Thyroid gland (tissue), 4 donors: ENCODE measurements around the gene GLP1R. TPM values are rescaled to one million over a fixed set of nuclear protein-coding genes. Genes with fewer than 3 reads are reported as not detected.

Experiments
- DNase-seq, 2 donors: peaks; one replicate each; pipeline ENCODE4 v3.0.0-alpha.2; 2019
- H3K27ac ChIP-seq, 3 donors: fragments of 200-600 bp; sonication (generic); 1 replicate in 2 of 3; 2 replicates in 1 of 3; pipeline ENCODE4 v1.5.1; 2016 to 2019; ENCODE audit warnings: mild to moderate bottlenecking in 1 of 3, moderate library complexity in 1 of 3
- H3K27me3 ChIP-seq: fragments of 200-600 bp; sonication (generic); one replicate; pipeline ENCODE4 v1.5.1; 2019
- H3K36me3 ChIP-seq, 2 donors: fragments of 200-600 bp; sonication (generic); one replicate each; pipeline ENCODE4 v1.5.1; 2016 to 2019
- H3K4me1 ChIP-seq, 2 donors: fragments of 200-600 bp; sonication (generic); one replicate each; pipeline ENCODE4 v1.5.1; 2017 to 2019
- H3K4me3 ChIP-seq, 3 donors: fragments of 200-600 bp; sonication (generic); replicated peaks in 1 of 3; 1 replicate in 2 of 3; 2 replicates in 1 of 3; pipeline ENCODE4 v1.5.1; 2016; ENCODE audit warnings: mild to moderate bottlenecking in 1 of 3
- H3K9me3 ChIP-seq: fragments of 200-600 bp; sonication (generic); one replicate; pipeline ENCODE4 v1.5.1; 2017
- POLR2A ChIP-seq, 2 donors: fragments of 450-650 bp; IDR thresholded peaks; one replicate each; pipeline ENCODE4 v1.6.1; 2017; ENCODE audit warnings: antibody characterized with exemption in 2 of 2, mild to moderate bottlenecking in 2 of 2, moderate library complexity in 1 of 2
- WGBS, 2 donors: methylation state at CpG; one replicate each; pipeline ENCODE4 v1.1.5; 2017; 5-methylcytosine and 5-hydroxymethylcytosine counted together
- intact Hi-C: fragments of 100-400 bp; cut with DNase I; formaldehyde crosslinking; loops from one replicate; pipeline ENCODE4 v1.15.1; 2023
- total RNA-seq, 4 donors: library from RNA; depleted of rRNA; stranded (reverse); fragments of >200 nt; gene quantifications; one replicate each; pipeline ENCODE4 v1.2.3, GENCODE V29; 2016
- TF ChIP-seq, protein P1 (sequence below), 6 experiments: fragments of 200-600 bp in 3 of 6; fragments of 450-650 bp in 3 of 6; sonication (generic) in 3 of 6; IDR thresholded peaks; one replicate each; pipeline ENCODE4 v1.5.1; 2016 to 2019; ENCODE audit warnings: antibody characterized with exemption in 6 of 6, mild to moderate bottlenecking in 2 of 6, inconsistent platforms in 1 of 6, moderate library complexity in 1 of 6

Gene GLP1R
- total RNA-seq, 4 donors from 2014 or later = 0.13 to 0.45 (median 0.18) TPM

DNA sequence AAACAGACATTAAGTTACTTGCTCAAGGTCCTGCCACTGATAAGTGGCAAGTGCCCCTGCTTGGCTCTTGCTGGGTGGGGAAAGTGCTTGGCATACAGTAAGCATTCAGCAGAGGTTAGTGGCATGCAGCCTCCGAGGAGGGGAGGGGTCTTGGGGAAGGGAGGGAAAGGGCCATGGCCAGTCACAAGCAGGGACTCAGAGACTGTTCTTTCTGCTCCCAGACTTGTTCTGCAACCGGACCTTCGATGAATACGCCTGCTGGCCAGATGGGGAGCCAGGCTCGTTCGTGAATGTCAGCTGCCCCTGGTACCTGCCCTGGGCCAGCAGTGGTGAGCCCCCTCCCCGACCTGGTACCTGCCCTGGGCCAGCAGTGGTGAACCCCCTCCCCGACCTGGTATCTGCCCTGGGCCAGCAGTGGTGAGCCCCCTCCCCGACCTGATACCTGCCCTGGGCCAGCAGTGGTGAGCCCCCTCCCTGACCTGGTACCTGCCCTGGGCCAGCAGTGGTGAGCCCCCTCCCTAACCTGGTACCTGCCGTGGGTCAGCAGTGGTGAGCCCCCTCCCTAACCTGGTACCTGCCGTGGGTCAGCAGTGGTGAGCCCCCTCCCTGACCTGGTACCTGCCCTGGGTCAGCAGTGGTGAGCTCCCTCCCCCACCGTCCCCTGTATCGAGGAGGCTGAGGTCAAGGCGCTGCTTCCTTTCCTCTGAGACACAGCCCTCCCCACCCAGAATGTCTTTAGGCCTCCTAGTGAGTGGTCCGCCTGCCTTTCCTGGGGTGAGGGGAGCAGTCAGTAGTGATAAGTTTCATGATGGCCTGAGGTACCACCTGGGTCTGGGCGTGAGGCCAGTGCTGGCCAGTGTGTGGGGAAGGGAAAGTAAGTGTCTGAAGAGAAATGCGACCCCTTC, 8.9 kb downstream of the GLP1R start:
- TF ChIP-seq, protein P1, sequence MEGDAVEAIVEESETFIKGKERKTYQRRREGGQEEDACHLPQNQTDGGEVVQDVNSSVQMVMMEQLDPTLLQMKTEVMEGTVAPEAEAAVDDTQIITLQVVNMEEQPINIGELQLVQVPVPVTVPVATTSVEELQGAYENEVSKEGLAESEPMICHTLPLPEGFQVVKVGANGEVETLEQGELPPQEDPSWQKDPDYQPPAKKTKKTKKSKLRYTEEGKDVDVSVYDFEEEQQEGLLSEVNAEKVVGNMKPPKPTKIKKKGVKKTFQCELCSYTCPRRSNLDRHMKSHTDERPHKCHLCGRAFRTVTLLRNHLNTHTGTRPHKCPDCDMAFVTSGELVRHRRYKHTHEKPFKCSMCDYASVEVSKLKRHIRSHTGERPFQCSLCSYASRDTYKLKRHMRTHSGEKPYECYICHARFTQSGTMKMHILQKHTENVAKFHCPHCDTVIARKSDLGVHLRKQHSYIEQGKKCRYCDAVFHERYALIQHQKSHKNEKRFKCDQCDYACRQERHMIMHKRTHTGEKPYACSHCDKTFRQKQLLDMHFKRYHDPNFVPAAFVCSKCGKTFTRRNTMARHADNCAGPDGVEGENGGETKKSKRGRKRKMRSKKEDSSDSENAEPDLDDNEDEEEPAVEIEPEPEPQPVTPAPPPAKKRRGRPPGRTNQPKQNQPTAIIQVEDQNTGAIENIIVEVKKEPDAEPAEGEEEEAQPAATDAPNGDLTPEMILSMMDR (IDR thresholded peaks at IDR 0.05) = no peak
- TF ChIP-seq POLR2A (IDR thresholded peaks at IDR 0.05) = no peak
- H3K36me3 ChIP-seq = no peaks in the 10 kb centered on the region
- H3K27me3 ChIP-seq = no peaks in the 10 kb centered on the region
- intact Hi-C loops = no loop called here
- no peak overlapping the region for H3K4me3 ChIP-seq
- no peak for DNase-seq
- peaks cover 0 to 13% of the 10 kb centered on the region in 2 donors for H3K4me1 ChIP-seq
- no peaks in the 10 kb centered on the region for H3K9me3 ChIP-seq
- H3K27ac ChIP-seq = no peak overlapping the region
- 64 to 71% methylated on average over 9 to 10 of the region's 17 CpGs for WGBS, 2 donors

DNA sequence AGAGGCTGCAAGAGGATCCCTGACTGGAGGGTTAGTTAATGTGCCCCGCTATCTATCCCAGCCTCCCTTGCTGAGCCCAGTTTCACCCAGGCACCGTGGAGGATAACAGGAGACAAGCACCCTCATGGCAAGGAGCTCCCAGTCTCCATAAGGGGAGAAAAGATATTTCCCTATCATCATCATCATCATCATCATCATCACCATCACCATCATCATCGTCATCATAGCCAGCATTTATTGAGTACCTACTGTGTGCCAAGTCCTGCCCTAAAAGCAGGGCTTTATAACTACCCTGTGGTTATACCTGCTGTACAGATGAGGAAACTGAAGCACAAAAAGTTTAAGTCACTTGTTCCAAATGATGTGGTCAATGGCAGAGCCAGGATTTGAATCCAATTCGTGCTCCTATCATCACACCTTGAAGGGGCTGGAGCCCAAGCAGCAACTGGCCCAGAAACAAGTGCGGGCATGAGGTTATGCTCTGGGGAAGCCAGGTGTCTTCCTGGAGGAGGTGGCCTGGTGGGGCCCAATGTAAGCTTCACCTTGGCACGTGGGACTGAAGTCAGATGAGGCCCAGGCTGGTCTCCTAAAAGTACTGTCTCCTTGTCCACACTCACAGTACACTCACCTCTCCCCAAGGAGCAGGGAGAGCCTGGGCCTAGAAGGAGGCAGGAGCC, 10.0 kb downstream of the GLP1R start:
- Histone ChIP-seq H3K36me3 (no peaks in the 10 kb centered on the region), H3K9me3 (no peaks in the 10 kb centered on the region), H3K27me3 (no peaks in the 10 kb centered on the region), H3K27ac (no peak overlapping the region), H3K4me1 (peaks cover 0 to 12% of the 10 kb centered on the region in 2 donors), H3K4me3 (no peak overlapping the region)
- no peak for TF ChIP-seq POLR2A (IDR thresholded peaks at IDR 0.05)
- TF ChIP-seq, protein P1 (IDR thresholded peaks at IDR 0.05) = no peak
- intact Hi-C loops = no loop called here
- 80% methylated on average over 5 to 6 of the region's 6 CpGs for WGBS, 2 donors
- DNase-seq = no peak

DNA sequence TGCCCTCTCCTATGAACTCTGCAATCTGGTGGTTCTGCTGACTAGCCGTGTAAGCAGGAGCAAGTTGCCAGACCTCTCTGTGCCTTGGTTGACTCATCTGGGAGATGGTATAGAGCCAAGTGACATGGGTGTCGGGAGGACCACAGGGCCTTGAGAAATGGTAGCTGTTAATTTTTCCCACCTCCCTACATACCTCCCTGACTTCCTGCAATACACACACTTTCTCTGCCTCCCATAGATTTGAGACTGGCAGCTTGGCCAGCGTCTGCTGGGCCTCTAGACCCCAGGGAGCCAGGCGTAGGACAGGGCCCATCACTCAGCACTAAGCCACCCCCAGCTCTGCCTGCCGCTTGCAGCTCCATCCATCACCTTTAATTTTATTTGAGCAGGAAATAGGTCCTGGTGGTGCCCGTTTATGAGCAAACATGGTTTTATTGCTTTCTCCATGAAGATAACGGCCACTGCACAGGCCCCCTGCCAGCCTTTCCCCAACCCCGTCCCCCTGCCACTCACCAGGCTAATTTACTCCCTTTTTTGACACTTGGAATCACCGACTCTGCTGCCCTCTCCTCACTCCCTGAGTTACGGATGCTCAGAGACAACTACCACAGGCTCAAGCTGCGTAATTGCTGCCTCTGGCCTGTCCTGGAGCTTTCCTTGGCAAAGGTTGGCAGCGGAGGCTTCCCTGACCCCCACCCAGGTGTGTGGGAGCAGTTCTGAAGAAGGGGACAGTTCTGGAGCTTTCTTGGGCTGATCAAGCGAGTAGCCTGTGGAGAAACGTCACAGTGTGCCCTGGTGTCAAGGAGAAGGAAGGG, 11.1 kb downstream of the GLP1R start:
- Histone ChIP-seq H3K27ac (no peak overlapping the region), H3K9me3 (no peaks in the 10 kb centered on the region), H3K4me3 (no peak overlapping the region), H3K36me3 (no peaks in the 10 kb centered on the region), H3K27me3 (no peaks in the 10 kb centered on the region), H3K4me1 (peaks cover 0 to 1% of the 10 kb centered on the region in 2 donors)
- 77 to 82% methylated on average over 14 of the region's 14 CpGs for WGBS, 2 donors
- DNase-seq = no peak
- intact Hi-C loops = no loop called here
- TF ChIP-seq, protein P1 (IDR thresholded peaks at IDR 0.05) = no peak
- no peak for TF ChIP-seq POLR2A (IDR thresholded peaks at IDR 0.05)

DNA sequence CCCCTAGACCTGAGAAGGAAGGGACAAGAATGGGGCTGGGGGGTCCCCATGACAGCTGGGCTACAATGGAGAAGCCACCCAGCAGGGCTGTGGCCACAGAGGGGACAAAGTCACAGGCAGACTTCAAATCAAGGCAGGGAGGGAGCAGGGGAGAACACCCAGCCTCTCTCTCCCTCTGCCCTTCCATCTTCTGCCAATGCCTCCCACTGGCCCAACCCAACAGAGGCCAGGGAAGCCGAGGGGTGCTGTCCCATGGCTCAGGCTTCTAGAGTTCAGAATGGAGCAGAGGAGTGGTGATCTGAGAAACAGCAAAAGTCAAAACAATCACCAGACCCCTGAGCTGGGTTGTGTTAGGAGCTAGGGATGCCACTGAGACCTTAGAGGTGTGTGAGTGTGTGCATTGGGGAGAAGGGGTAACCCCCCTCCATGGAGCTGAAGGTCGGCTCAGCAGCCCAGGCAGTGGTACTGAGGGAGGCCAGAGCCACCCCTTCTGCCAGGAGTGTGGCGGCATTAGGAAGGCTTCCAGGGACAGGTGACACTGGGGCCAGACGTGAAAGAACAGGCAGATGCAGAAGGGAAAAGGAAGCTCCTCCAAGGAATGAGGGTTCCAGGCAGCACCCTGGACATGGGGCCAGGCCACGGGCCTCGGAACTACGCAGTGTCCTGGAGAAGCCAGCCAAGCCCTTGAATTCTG, 12.0 kb downstream of the GLP1R start:
- 81 to 90% methylated on average over 7 of the region's 7 CpGs for WGBS, 2 donors
- Histone ChIP-seq H3K4me1 (no peaks in the 10 kb centered on the region), H3K9me3 (no peaks in the 10 kb centered on the region), H3K27ac (no peak overlapping the region), H3K36me3 (no peaks in the 10 kb centered on the region), H3K27me3 (no peaks in the 10 kb centered on the region), H3K4me3 (no peak overlapping the region)
- no peak for DNase-seq
- intact Hi-C loops = no loop called here
- no peak for TF ChIP-seq POLR2A (IDR thresholded peaks at IDR 0.05)
- TF ChIP-seq, protein P1 (IDR thresholded peaks at IDR 0.05) = no peak
